DND-41 (cell line): Measurements from ENCODE around the gene NUAK1.

Experiments
- ATAC-seq: fragments of 200-7000 bp; cut with Tn5 transposase; 3 replicates; pipeline ENCODE4 v1.9.1; 2021; ENCODE audit warnings: low read depth; ENCODE audit not compliant: insufficient read depth
- DNase-seq: peaks from one replicate; pipeline ENCODE4 v3.0.0-alpha.2; 2020
- H2AFZ ChIP-seq: 2 replicates; pipeline ENCODE4 v1.6.0; 2012; ENCODE audit warnings: low read depth, low read length
- H3K27ac ChIP-seq: 2 replicates; pipeline ENCODE4 v1.5.1; 2012; ENCODE audit warnings: low read length, inconsistent platforms
- H3K27me3 ChIP-seq: fragments of 200-600 bp; sonication (generic); 2 replicates; pipeline ENCODE4 v1.6.0; 2012; ENCODE audit warnings: low read length, mild to moderate bottlenecking, inconsistent platforms; ENCODE audit not compliant: insufficient read depth, poor library complexity
- H3K36me3 ChIP-seq: 2 replicates; pipeline ENCODE4 v1.5.1; 2012; ENCODE audit warnings: low read length, inconsistent platforms; ENCODE audit not compliant: insufficient read depth
- H3K4me1 ChIP-seq: 2 replicates; pipeline ENCODE4 v1.5.1; 2012; ENCODE audit warnings: mild to moderate bottlenecking, low read length; ENCODE audit not compliant: insufficient read depth
- H3K4me2 ChIP-seq: 2 replicates; pipeline ENCODE4 v1.6.0; 2012; ENCODE audit warnings: mild to moderate bottlenecking, moderate library complexity, low read length, inconsistent platforms; ENCODE audit not compliant: insufficient read depth
- H3K4me3 ChIP-seq, 2 experiments: fragments of 200-600 bp in 1 of 2; shearing (Covaris generic) in 1 of 2; 2 replicates each; pipeline ENCODE4 v1.5.1; 2012 to 2016; ENCODE audit warnings: inconsistent platforms in 2 of 2, low read length in 2 of 2, mild to moderate bottlenecking in 2 of 2, low read depth in 1 of 2, moderate library complexity in 1 of 2
- H3K79me2 ChIP-seq: 2 replicates; pipeline ENCODE4 v1.6.0; 2012; ENCODE audit warnings: low read length, inconsistent platforms; ENCODE audit not compliant: insufficient read depth
- H3K9ac ChIP-seq: 2 replicates; pipeline ENCODE4 v1.6.0; 2012; ENCODE audit warnings: low read depth, mild to moderate bottlenecking, inconsistent platforms, low read length, moderate library complexity
- H3K9me3 ChIP-seq: 2 replicates; pipeline ENCODE4 v1.5.1; 2012; ENCODE audit warnings: low read length, moderate library complexity, mild to moderate bottlenecking, inconsistent platforms; ENCODE audit not compliant: insufficient read depth, severe bottlenecking
- H4K20me1 ChIP-seq: 2 replicates; pipeline ENCODE4 v1.6.0; 2012; ENCODE audit warnings: low read length; ENCODE audit not compliant: insufficient read depth
- EZH2 ChIP-seq: IDR thresholded peaks from 3 replicates; pipeline ENCODE4 v1.6.1; 2012; ENCODE audit warnings: borderline replicate concordance, low read depth, mild to moderate bottlenecking, moderate library complexity, low read length, inconsistent platforms; ENCODE audit not compliant: severe bottlenecking
- TF ChIP-seq, protein P1 (sequence below): IDR thresholded peaks from 2 replicates; pipeline ENCODE4 v1.5.1; 2012; ENCODE audit warnings: borderline replicate concordance, low read length, moderate library complexity, mild to moderate bottlenecking; ENCODE audit not compliant: poor library complexity, severe bottlenecking; ENCODE audit errors: extremely low read depth

Gene NUAK1

DNA sequence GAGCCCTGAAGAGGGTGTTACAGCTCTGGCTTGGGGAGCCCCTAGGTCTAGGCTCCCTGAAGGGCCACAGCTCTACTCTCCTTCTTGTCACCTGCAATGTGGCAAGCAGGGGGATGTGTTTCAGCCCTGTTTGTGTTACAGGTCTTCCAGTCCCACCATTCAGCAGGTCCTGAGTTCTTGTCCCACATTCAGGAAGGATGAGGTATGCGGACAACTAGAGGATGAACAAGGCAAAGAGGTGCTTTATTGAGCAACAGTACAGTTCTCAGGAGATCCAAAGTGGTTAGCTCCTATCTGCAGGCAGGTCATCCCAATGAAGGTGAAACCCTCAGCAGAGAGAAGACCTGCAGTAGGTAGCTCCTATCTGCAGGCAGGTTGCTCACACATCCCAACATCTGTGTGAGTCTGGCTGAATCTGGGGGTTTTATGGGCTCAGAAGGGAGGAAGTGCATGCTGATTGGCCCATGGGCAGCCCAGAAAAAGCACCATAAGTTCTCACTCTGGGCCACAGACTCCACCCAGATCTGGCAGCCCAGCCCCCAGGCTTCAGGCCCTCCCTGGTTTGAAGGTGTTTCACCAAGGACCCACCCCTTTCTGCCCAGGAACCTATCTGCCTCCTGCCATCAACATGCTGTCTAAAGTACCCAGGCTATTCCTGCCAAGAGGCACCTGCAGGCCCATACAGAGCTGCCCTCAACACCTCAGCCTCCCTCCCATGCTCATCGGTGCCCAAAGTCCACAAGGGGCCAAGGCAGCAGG is 98.9 kb downstream of the NUAK1 start:
- no peaks in the 10 kb centered on the region for H3K9me3 ChIP-seq
- no peak overlapping the region for H3K27ac ChIP-seq
- no peaks in the 10 kb centered on the region for H3K27me3 ChIP-seq
- DNase-seq (no peak), ATAC-seq (no peak)
- H3K4me3 ChIP-seq: no peak overlapping the region
- H3K4me2 ChIP-seq: no peak overlapping the region
- no peaks in the 10 kb centered on the region for H4K20me1 ChIP-seq
- H3K36me3 ChIP-seq: no peaks in the 10 kb centered on the region
- TF ChIP-seq, protein P1, sequence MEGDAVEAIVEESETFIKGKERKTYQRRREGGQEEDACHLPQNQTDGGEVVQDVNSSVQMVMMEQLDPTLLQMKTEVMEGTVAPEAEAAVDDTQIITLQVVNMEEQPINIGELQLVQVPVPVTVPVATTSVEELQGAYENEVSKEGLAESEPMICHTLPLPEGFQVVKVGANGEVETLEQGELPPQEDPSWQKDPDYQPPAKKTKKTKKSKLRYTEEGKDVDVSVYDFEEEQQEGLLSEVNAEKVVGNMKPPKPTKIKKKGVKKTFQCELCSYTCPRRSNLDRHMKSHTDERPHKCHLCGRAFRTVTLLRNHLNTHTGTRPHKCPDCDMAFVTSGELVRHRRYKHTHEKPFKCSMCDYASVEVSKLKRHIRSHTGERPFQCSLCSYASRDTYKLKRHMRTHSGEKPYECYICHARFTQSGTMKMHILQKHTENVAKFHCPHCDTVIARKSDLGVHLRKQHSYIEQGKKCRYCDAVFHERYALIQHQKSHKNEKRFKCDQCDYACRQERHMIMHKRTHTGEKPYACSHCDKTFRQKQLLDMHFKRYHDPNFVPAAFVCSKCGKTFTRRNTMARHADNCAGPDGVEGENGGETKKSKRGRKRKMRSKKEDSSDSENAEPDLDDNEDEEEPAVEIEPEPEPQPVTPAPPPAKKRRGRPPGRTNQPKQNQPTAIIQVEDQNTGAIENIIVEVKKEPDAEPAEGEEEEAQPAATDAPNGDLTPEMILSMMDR: no peak
- TF ChIP-seq EZH2: no peak
- H3K9ac ChIP-seq: no peak overlapping the region
- H3K4me1 ChIP-seq: no peaks in the 10 kb centered on the region
- H3K79me2 ChIP-seq: no peaks in the 10 kb centered on the region
- H2AFZ ChIP-seq: no peak overlapping the region

DNA sequence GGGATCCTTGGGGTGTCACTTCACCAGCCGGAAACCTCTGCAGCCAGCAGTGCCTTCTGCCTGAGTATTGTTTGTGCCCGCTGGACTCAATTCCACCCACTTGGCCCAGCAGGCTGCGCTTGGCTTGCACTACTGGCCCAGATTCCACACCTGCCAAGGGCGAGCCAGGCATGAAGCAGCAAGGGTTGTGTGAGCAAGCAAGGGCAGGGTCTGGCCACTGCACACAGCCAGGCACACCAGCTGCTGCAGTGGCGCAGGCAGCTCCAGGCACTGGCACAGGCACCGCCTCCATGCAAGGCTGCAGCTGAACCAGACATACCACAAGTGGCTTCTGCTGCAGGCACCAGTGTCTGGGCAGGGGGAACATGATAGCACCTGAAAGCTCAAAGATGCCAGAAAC is 99.5 kb downstream of the NUAK1 start:
- Histone ChIP-seq H3K27me3 (no peaks in the 10 kb centered on the region), H3K27ac (no peak overlapping the region), H4K20me1 (no peaks in the 10 kb centered on the region), H3K4me1 (no peaks in the 10 kb centered on the region), H3K36me3 (no peaks in the 10 kb centered on the region), H3K4me2 (no peak overlapping the region), H3K9ac (no peak overlapping the region), H3K79me2 (no peaks in the 10 kb centered on the region), H3K4me3 (no peak overlapping the region), H2AFZ (no peak overlapping the region), H3K9me3 (no peaks in the 10 kb centered on the region)
- no peak for TF ChIP-seq EZH2
- TF ChIP-seq, protein P1: no peak
- no peak for DNase-seq
- ATAC-seq: no peak

- H3K4me2 ChIP-seq: no peak overlapping the region
- H3K79me2 ChIP-seq: no peaks in the 10 kb centered on the region
- ATAC-seq: no peak
These were observed 101.0 kb downstream of the NUAK1 start for GRCh38 chr12:106037524-106038298.

More at GRCh38 chr12:106037524-106038298, 101.0 kb downstream of the NUAK1 start:
- Histone ChIP-seq H3K4me3 (no peak overlapping the region), H4K20me1 (no peaks in the 10 kb centered on the region), H3K9ac (no peak overlapping the region), H3K9me3 (no peaks in the 10 kb centered on the region), H3K27me3 (peaks cover 6% of the 10 kb centered on the region), H2AFZ (no peak overlapping the region), H3K27ac (no peak overlapping the region), H3K4me1 (no peaks in the 10 kb centered on the region), H3K36me3 (no peaks in the 10 kb centered on the region)
- DNase-seq: no peak
- TF ChIP-seq, protein P1: no peak
- no peak for TF ChIP-seq EZH2
